ENCODE results near the gene SYT9. TPM values are rescaled to one million over a fixed set of nuclear protein-coding genes. Genes with fewer than 3 reads are reported as not detected.

Gene SYT9
- polyA plus RNA-seq, 2 of the 4 experiments (the other 2 are of a cell fraction): 0.10 TPM; not detected in 1

DNA sequence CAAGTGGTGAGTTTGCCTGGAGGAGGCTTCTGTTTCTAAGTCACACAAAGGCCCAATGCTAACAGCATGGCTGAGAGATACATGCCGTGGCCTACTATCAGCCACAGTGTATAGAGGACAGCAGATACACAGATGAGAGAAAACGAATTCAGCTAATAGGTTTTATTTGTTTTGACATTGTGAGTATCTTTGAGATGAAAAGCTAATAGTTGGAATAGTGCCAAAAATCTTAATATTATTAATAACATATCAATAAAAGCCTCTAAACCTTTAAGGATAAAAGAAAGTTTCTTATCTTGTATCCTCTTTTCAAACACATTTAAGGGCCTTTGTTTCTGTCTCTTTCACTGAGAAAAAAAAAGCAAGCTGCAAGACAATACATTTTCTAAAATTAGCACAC, 203.2 kb downstream of the SYT9 start:
- no peak overlapping the region for H3K4me3 ChIP-seq
- FAIRE-seq (no peak), DNase-seq (ENCODE audit: low read depth in 1 of 2, low spot score in 1 of 2) (no peak), ATAC-seq (no peak)
- H3K4me1 ChIP-seq: no peaks in the 10 kb centered on the region
- POLR2A ChIA-PET: no interaction called here
- H3K4me2 ChIP-seq: no peak overlapping the region
- no peaks in the 10 kb centered on the region for H3K9me3 ChIP-seq
- no peak overlapping the region for H3K27ac ChIP-seq
- TF ChIP-seq SMC3 (IDR thresholded peaks at IDR 0.05) (no peak), BHLHE40 (IDR thresholded peaks at IDR 0.05; ENCODE audit: low read depth, low read length) (no peak), HOXA7 (CRISPR knock-in tag; IDR thresholded peaks at IDR 0.05) (no peak), RAD21 (conservative IDR thresholded peaks at IDR 0.05 in 1 of 2, IDR thresholded peaks at IDR 0.05 in 1 of 2) (no peak), MYC (IDR thresholded peaks at IDR 0.05; ENCODE audit: borderline replicate concordance, low read length) (no peak), HDAC2 (IDR thresholded peaks at IDR 0.05) (no peak), ZNF302 (CRISPR knock-in tag; IDR thresholded peaks at IDR 0.05) (no peak)
- TF ChIP-seq, protein P1, sequence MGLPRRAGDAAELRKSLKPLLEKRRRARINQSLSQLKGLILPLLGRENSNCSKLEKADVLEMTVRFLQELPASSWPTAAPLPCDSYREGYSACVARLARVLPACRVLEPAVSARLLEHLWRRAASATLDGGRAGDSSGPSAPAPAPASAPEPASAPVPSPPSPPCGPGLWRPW (IDR thresholded peaks at IDR 0.05): no peak
- TF ChIP-seq, protein P2, sequence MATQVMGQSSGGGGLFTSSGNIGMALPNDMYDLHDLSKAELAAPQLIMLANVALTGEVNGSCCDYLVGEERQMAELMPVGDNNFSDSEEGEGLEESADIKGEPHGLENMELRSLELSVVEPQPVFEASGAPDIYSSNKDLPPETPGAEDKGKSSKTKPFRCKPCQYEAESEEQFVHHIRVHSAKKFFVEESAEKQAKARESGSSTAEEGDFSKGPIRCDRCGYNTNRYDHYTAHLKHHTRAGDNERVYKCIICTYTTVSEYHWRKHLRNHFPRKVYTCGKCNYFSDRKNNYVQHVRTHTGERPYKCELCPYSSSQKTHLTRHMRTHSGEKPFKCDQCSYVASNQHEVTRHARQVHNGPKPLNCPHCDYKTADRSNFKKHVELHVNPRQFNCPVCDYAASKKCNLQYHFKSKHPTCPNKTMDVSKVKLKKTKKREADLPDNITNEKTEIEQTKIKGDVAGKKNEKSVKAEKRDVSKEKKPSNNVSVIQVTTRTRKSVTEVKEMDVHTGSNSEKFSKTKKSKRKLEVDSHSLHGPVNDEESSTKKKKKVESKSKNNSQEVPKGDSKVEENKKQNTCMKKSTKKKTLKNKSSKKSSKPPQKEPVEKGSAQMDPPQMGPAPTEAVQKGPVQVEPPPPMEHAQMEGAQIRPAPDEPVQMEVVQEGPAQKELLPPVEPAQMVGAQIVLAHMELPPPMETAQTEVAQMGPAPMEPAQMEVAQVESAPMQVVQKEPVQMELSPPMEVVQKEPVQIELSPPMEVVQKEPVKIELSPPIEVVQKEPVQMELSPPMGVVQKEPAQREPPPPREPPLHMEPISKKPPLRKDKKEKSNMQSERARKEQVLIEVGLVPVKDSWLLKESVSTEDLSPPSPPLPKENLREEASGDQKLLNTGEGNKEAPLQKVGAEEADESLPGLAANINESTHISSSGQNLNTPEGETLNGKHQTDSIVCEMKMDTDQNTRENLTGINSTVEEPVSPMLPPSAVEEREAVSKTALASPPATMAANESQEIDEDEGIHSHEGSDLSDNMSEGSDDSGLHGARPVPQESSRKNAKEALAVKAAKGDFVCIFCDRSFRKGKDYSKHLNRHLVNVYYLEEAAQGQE (IDR thresholded peaks at IDR 0.05): no peak
- WGBS (ENCODE audit: missing lambda C conversion rate): 41% methylated on average over 2 of the region's 2 CpGs
- CTCF ChIA-PET: interaction anchor here (0.8 to 4.7 kb wide), 5 partner anchors 9 to 356 kb away, joined by 3 to 26 read pairs (median 4); no protein-coding TSS in a partner anchor

GRCh38 chr11:7457211-7457610, 205.5 kb downstream of the SYT9 start:
- no peak for TF ChIP-seq ZSCAN20 (CRISPR knock-in tag; IDR thresholded peaks at IDR 0.05)
- no peak for TF ChIP-seq FOSL2 (IDR thresholded peaks at IDR 0.05)
- no peak for TF ChIP-seq FOSL2 (CRISPR knock-in tag; IDR thresholded peaks at IDR 0.05)
- no peak for TF ChIP-seq ESRRA (IDR thresholded peaks at IDR 0.05; ENCODE audit: borderline replicate concordance, low read length)
- no peak for TF ChIP-seq CBX8 (IDR thresholded peaks at IDR 0.05)
- TF ChIP-seq, protein P3, sequence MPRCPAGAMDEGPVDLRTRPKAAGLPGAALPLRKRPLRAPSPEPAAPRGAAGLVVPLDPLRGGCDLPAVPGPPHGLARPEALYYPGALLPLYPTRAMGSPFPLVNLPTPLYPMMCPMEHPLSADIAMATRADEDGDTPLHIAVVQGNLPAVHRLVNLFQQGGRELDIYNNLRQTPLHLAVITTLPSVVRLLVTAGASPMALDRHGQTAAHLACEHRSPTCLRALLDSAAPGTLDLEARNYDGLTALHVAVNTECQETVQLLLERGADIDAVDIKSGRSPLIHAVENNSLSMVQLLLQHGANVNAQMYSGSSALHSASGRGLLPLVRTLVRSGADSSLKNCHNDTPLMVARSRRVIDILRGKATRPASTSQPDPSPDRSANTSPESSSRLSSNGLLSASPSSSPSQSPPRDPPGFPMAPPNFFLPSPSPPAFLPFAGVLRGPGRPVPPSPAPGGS (IDR thresholded peaks at IDR 0.05): no peak
- TF ChIP-seq ZNF302 (CRISPR knock-in tag; IDR thresholded peaks at IDR 0.05): no peak
- no peak for TF ChIP-seq CEBPB (IDR thresholded peaks at IDR 0.05)
- TF ChIP-seq HDAC2 (IDR thresholded peaks at IDR 0.05): no peak
- TF ChIP-seq HOXA7 (CRISPR knock-in tag; IDR thresholded peaks at IDR 0.05): no peak
- TF ChIP-seq TP53 (CRISPR knock-in tag; IDR thresholded peaks at IDR 0.05): no peak
- TF ChIP-seq, protein P4, sequence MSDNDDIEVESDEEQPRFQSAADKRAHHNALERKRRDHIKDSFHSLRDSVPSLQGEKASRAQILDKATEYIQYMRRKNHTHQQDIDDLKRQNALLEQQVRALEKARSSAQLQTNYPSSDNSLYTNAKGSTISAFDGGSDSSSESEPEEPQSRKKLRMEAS (IDR thresholded peaks at IDR 0.05): no peak
- no peak for TF ChIP-seq RNF2 (IDR thresholded peaks at IDR 0.05; ENCODE audit: borderline replicate concordance, low read depth)
- TF ChIP-seq HOXB5 (CRISPR knock-in tag; IDR thresholded peaks at IDR 0.05): no peak
- Histone ChIP-seq H3K27ac (no peak overlapping the region), H3K4me2 (no peak overlapping the region), H3K9me3 (no peaks in the 10 kb centered on the region), H3K4me1 (no peaks in the 10 kb centered on the region), H3K4me3 (no peak overlapping the region)
- DNase-seq (ENCODE audit: low read depth in 1 of 2, low spot score in 1 of 2) (no peak), FAIRE-seq (no peak), ATAC-seq (no peak)
- ChIA-PET CTCF (no interaction called here), POLR2A (no interaction called here)
- WGBS (ENCODE audit: missing lambda C conversion rate): 17% methylated on average over 1 of the region's 1 CpG

DNA sequence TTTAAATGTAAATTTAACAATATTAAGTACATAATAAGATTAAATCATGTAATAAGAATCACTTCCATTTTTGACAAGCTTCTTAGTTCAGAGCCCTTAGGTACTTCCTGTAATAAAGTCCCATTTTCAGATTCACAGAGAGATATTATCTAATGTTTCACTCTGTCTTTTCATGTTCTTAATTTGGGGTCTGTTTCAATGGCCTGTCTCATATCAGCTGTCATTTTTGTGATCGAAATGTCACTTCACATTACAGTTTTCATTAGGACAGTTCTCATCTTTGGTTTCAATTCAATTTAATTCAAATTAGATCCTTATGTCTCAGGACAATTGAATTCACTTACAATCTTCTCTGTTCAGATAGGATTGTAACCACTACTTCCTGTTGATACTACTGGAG, 211.0 kb downstream of the SYT9 start:
- ChIA-PET CTCF (interaction anchor here (1.0 kb wide), 1 partner anchor 109 kb away, joined by 3 read pairs; no protein-coding TSS in a partner anchor), POLR2A (no interaction called here)
- H3K9me3 ChIP-seq: no peaks in the 10 kb centered on the region
- no peak overlapping the region for H3K27ac ChIP-seq
- 23% methylated on average over 1 of the region's 1 CpG for WGBS (ENCODE audit: missing lambda C conversion rate)
- ATAC-seq: no peak
- no peak overlapping the region for H3K4me2 ChIP-seq
- no peak overlapping the region for H3K4me3 ChIP-seq
- no peak for FAIRE-seq
- no peak for DNase-seq (ENCODE audit: low read depth in 1 of 2, low spot score in 1 of 2)
- no peaks in the 10 kb centered on the region for H3K4me1 ChIP-seq
- TF ChIP-seq RNF2 (IDR thresholded peaks at IDR 0.05; ENCODE audit: borderline replicate concordance, low read depth): no peak
- TF ChIP-seq, protein P5, sequence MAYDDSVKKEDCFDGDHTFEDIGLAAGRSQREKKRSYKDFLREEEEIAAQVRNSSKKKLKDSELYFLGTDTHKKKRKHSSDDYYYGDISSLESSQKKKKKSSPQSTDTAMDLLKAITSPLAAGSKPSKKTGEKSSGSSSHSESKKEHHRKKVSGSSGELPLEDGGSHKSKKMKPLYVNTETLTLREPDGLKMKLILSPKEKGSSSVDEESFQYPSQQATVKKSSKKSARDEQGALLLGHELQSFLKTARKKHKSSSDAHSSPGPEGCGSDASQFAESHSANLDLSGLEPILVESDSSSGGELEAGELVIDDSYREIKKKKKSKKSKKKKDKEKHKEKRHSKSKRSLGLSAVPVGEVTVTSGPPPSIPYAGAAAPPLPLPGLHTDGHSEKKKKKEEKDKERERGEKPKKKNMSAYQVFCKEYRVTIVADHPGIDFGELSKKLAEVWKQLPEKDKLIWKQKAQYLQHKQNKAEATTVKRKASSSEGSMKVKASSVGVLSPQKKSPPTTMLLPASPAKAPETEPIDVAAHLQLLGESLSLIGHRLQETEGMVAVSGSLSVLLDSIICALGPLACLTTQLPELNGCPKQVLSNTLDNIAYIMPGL (CRISPR knock-in tag; IDR thresholded peaks at IDR 0.05; ENCODE audit: borderline replicate concordance): no peak
- TF ChIP-seq, protein P1 (IDR thresholded peaks at IDR 0.05): no peak
- no peak for TF ChIP-seq ZFP36 (IDR thresholded peaks at IDR 0.05; ENCODE audit: borderline replicate concordance, partially characterized antibody)
- no peak for TF ChIP-seq MAFK (IDR thresholded peaks at IDR 0.05; ENCODE audit: partially characterized antibody)
- TF ChIP-seq JUNB (IDR thresholded peaks at IDR 0.05): no peak
- no peak for TF ChIP-seq GATA3 (IDR thresholded peaks at IDR 0.05; ENCODE audit: borderline replicate concordance)
- TF ChIP-seq RAD21 (conservative IDR thresholded peaks at IDR 0.05 in 1 of 2, IDR thresholded peaks at IDR 0.05 in 1 of 2): no peak
- TF ChIP-seq CBX2 (IDR thresholded peaks at IDR 0.05; ENCODE audit: borderline replicate concordance, low read depth): no peak
- TF ChIP-seq HDAC2 (IDR thresholded peaks at IDR 0.05): no peak
- no peak for TF ChIP-seq FOXS1 (CRISPR knock-in tag; IDR thresholded peaks at IDR 0.05)
- no peak for TF ChIP-seq NPAS2 (CRISPR knock-in tag; IDR thresholded peaks at IDR 0.05; ENCODE audit: borderline replicate concordance)

Measured in A549 (cell line).